DMS153 (cell line): ENCODE data around the gene SLC16A4.
"Not testable (repeated sequence)": the region's sequence is repeated elsewhere in the genome, so short reads cannot be mapped to it uniquely, and the experiment has no call there.

Source experiments
- DNase-seq: peaks from one replicate; lab custom pipeline; 2025; lab: John Stamatoyannopoulos, UW

The SLC16A4 gene

DNA sequence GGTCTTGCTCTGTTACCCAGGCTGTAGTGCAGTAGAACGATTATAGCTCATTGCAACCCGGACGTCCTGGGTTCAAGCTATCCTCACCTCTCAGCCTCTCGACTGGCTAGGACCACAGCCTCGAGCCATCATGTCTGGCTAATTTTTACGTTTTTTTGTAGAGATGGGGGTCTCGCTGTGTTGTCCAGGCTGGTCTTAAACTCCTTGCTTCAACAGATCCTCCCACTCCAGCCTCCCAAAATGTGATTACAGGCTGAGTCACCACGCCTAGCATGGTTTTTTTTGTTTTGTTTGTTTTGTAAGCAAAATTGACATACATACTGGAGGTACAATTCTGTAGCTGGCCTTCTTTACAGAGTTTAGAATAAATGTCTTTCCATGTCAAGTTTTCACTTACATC, 17.7 kb upstream of the SLC16A4 start:
- DNase-seq: no peak

DNA sequence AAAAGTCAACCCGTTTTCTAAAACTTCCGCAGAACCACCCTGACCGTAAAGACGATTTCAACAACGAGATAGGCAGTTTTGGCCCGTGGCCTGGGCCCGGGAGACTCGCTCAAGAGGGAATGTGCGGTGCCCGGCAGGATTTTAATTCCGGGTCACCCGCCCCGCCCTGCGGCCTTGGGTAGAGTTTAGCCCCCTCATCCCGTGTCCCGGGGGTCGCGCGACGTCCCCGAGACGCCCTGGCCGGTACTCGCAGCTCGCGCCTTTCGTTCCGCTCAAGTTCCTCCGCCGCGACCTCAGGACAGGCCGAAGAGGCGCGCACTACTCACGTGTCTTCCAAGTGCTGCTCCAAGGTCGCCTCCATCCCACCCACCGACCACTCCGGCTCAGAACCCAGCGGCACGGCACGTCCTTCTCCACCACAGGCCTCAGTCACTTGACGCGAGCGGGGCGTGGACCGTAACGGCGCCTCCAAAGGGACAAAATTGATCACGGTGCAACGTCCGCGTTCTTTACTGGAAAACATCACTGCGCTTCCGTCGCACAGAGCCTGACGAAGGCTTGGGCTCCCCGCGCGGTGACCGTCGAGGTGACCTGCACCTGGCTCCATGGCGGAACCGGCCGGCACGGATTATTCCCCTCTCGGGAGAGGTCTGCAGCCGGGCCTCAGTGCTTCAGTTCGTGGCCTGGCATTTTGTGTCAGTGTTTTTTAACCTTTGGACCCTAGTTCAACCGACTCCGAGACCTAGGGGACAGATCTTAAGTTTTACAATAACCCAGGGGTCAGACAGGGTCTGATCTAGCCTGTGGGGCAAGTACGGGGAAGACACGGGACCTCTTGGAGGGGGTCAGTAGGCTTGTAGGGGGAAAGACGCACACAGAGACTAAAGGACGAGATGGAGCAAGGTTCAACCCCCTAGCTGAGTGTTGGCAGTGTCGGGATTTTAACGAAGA, 16.7 kb upstream of the SLC16A4 start, which contains the start of gene LAMTOR5:
Gene LAMTOR5, minus strand, starts transcription at position 435 of the 951 bp plus-strand sequence. Its CDS starts 74 bp downstream, at position 361.
- DNase-seq: peak; percentile 78

GRCh38 chr1:110406407-110406806, 15.6 kb upstream of the SLC16A4 start:
- DNase-seq: not testable (repeated sequence)

DNA sequence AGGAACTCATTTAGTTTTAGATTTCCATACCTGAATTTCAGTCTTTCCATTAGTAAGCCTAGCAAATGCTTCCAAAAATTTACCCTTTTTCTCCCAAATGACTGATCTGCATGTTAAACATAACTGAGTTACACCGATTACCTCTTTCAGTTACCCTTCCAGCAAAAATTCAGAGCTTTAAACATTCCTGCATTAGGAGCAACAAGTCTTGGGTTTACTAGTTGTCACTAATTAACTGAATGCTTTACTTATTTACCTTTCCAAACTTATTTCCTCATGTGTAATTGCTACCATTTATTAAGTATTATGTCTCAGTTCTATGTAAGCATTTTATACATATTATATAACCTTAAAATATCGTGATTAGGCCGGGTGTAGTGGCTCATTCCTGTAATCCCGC, 13.6 kb upstream of the SLC16A4 start:
- no peak for DNase-seq

GRCh38 chr1:110403805-110404204, 13.0 kb upstream of the SLC16A4 start:
- no peak for DNase-seq

- DNase-seq: not testable (repeated sequence)
These were observed 5.6 kb upstream of the SLC16A4 start for GRCh38 chr1:110396259-110396958.

- DNase-seq: no peak
These were observed 3.6 kb upstream of the SLC16A4 start for GRCh38 chr1:110394493-110394820.

GRCh38 chr1:110393691-110394492, 3.1 kb upstream of the SLC16A4 start:
- DNase-seq: no peak

GRCh38 chr1:110393286-110393685, 2.5 kb upstream of the SLC16A4 start:
- DNase-seq: no peak

DNA sequence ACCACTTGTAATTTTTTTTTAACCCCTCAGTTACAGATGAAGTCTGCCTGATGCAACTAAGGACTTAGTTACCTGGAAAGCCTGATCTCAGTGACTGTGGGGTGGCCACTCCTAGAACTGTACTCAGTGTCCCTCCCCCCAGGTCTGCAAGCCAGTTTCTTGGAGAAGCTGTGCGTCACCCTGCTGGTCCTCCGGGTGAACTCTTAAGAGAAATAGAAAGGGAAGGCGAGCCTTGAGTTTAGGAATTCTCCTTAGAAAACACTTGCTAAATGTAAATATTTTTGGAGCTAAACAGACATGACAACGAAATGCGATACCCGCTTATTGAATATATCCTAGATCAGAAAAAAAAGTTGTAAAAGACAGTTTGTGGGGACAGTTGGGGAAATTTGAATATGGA, 730 bp downstream of the SLC16A4 start:
- no peak for DNase-seq

GRCh38 chr1:110387048-110387754, 3.6 kb downstream of the SLC16A4 start:
- DNase-seq: no peak

DNA sequence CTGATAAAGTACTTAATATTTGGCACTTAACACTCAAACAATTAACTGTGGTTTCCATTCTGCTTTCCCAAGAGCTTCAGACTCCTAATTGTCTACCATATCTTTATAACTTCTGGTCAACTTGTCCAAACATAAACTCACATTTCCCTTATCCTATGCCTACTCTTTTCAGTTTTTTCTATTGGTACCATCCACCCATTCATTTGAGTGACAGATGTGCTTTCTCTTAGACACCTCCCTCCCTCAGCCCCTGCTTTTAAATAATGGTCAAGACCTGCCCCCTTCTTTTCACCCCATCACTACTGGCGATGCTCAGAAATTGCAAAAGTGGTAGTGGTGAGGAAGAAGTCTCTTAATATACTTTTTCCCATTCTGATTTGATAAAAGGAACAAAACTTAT, 5.5 kb downstream of the SLC16A4 start:
- DNase-seq: no peak

DNA sequence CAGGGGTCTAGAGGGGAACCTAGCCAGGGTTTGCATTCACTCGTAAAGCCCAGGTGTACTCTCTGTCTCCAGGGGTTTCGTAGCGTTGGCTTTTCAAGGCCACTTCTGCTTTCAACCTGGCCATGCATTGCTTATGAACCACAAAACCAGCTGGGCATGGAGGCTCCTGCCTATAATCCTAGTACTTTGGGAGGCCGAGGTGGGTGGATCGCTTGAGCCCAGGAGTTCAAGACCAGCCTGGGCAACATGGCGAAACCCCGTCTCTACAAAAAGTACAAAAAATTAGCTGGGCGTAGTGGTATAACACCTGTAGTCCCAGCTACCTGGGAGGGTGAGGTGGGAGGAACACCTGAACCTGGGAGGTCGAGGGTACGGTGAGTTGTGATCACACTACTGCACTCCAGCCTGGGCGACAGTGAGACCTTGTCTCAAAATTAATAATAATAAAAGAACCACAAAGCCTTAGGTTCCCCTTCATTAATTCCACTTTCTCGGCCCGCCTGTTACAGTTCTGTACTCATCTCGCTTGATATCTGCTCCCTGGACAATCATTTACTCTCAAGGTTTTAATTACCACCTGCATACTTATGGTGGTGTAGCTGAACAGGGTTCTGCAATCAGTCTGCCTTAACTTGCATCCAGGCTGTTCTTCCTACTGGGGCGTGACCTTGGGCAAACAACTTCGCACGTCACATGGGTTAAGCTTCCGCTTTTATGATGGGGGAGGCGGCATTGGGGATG, 6.1 kb downstream of the SLC16A4 start:
- no peak for DNase-seq

DNA sequence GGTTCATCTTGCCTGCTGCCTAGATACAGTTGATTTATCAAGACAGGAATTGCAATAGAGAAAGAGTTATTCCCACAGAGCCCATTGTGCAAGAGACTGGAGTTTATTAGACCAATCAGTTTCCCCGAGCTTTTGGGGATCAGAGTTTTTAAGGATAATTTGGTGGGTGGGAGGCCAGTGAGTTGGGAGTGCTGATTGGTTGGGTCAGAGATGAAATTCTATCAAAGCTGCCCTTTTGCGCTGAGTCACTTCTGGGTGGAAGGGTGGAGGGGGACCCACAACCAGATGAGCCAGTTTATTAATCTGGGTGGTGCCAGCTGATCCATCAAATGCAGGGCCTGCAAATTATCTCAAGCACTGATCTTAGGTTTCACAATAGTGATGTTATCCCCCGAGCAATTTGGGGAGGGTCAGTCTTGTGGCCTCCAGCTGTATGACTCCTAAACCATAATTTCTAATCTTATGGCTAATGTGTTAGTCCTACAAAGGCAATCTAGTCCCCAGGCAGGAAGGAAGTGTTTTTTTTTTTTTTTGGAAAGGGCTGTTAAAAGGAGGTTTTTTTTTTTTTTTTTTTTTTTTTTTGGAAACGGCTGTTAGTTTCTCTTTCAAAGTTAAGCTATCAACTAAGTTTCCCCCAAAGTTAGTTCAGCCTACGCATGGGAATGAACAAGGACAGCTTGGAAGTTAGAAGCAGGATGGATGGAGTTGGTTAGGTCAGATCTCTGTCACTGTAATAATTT, 7.4 kb downstream of the SLC16A4 start:
- DNase-seq: no peak

GRCh38 chr1:110380672-110381283, 10.0 kb downstream of the SLC16A4 start:
- DNase-seq: no peak

DNA sequence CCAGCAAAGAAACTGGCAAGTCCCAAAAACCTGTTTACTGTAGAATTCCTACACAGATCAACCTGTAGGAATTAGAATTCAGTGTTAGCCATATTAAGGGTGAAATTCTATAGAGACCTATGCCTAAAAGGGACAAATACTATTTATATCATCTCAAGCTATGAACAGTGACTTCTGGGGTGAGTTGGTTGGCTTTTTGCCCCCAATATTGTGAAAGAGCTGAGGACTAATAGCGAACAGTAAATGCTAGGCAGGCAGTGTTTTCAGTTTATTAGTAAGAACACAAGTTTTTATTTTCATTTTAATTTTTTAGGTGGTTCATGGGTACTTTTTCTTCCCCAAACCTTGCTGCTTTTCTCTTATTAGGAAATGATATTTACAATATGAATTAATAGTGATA, 15.3 kb downstream of the SLC16A4 start:
- no peak for DNase-seq

GRCh38 chr1:110370827-110371226, 20.0 kb downstream of the SLC16A4 start:
- no peak for DNase-seq

DNA sequence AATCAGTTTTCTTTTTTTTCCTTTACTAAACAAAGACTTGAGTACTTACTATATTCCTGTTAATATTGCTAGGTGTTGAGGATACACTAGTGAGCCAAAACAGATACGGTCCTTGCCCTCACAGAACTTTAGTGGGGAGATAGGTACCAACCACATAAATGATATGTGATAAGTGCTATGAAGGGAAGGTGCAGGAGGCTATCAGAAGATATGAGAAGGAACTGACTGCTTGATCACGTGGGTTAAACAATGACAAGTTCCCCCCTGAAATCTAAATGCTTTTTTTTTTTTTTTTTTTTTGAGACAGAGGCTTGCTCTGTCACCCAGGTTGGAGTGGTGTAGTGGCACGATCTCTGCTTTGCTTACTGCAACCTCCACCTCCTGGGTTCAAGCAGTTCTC, 26.6 kb downstream of the SLC16A4 start:
- no peak for DNase-seq

DNA sequence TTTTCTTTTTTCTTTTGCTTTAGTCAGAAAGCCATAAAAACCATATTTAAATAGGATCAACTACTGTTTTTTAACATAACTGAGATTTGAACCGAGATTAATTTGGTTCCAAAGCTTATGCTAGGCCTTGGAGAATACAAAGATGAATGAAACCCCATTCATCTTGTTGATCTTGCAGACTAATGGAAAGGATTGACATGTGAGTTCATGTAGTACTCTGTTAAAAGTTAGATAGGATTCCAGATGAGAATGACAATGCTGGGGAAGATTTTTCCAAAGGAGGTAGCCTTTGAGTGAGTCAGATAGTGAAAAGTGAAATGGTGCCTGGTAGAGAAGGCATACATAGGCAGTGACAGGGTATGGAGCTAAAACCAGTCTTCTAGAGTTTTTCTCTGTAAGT, 29.0 kb downstream of the SLC16A4 start:
- no peak for DNase-seq

DNA sequence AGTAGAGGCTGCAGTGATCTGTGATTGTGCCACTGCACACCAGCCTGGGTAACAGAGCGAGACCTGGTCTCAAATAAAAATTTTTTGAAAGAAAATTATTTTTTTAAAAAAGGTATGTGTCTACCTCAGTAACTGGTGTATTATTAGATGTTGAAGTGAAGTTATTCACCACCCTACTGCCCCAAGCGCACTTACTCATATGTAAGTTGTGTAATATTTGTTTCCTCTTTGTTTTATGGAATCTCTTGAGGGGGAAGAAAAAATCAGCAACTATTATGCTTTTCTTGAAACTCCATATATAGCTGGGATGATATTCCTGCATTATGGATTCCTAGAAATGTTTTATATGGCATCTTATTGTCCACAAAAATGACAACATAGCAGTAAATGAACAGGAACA, 30.4 kb downstream of the SLC16A4 start:
- no peak for DNase-seq
